ENCODE data around the gene PGAP6. TPM values are rescaled to one million over a fixed set of nuclear protein-coding genes. Genes with fewer than 3 reads are reported as not detected.

The PGAP6 gene
- total RNA-seq, 4 donors from 2014 or later: 31.6 to 83.3 (median 62.2) TPM

DNA sequence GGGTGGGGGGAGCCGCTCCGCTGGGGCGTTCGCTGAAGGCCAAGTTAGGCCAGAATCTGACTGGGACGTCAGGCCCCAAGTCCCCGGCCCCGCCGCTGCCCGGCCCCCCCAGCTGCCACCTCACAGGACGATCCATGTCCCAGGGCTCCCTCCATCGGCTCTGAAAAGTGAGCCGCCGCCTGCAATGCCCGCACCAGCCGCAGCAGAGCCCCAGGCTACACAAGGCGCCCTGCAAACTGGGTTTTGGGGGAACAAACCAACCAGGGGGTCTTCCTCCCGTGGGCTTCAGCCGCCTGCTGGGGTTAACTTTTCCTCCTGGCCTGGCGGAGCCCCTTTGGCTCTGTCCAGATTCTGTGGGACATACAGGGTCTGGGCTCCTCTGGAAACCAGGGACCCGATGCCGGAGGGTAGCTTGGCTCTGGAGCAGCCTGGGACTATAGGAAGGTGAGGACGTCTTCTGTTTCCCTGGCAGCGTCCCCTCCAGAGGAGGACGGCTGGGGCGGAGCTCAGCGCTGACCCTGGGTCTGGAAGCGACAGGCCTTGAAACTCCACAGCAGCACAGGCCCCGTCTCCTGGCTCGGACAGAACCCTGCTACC, 16.1 kb upstream of the PGAP6 start:
- TF ChIP-seq, protein P1, sequence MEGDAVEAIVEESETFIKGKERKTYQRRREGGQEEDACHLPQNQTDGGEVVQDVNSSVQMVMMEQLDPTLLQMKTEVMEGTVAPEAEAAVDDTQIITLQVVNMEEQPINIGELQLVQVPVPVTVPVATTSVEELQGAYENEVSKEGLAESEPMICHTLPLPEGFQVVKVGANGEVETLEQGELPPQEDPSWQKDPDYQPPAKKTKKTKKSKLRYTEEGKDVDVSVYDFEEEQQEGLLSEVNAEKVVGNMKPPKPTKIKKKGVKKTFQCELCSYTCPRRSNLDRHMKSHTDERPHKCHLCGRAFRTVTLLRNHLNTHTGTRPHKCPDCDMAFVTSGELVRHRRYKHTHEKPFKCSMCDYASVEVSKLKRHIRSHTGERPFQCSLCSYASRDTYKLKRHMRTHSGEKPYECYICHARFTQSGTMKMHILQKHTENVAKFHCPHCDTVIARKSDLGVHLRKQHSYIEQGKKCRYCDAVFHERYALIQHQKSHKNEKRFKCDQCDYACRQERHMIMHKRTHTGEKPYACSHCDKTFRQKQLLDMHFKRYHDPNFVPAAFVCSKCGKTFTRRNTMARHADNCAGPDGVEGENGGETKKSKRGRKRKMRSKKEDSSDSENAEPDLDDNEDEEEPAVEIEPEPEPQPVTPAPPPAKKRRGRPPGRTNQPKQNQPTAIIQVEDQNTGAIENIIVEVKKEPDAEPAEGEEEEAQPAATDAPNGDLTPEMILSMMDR (IDR thresholded peaks at IDR 0.05): peak; percentile 13 to 56 (median 44)
- no peak for TF ChIP-seq POLR2A (IDR thresholded peaks at IDR 0.05)
- no peaks in the 10 kb centered on the region for H3K9me3 ChIP-seq
- H3K27ac ChIP-seq: peak overlapping the region; percentile 25 to 61 (median 49)
- no peaks in the 10 kb centered on the region for H3K27me3 ChIP-seq
- H3K4me3 ChIP-seq (replicated peaks in 1 of 3): peak overlapping the region in 1 of 3 donors; percentile 51
- DNase-seq: peak; percentile 85 to 88
- WGBS, 2 donors: 41 to 54% methylated on average over 10 to 14 of the region's 29 CpGs
- intact Hi-C loops (cut with DNase I): no loop called here
- no peaks in the 10 kb centered on the region for H3K36me3 ChIP-seq
- H3K4me1 ChIP-seq: peaks cover 5% of the 10 kb centered on the region in 2 donors

DNA sequence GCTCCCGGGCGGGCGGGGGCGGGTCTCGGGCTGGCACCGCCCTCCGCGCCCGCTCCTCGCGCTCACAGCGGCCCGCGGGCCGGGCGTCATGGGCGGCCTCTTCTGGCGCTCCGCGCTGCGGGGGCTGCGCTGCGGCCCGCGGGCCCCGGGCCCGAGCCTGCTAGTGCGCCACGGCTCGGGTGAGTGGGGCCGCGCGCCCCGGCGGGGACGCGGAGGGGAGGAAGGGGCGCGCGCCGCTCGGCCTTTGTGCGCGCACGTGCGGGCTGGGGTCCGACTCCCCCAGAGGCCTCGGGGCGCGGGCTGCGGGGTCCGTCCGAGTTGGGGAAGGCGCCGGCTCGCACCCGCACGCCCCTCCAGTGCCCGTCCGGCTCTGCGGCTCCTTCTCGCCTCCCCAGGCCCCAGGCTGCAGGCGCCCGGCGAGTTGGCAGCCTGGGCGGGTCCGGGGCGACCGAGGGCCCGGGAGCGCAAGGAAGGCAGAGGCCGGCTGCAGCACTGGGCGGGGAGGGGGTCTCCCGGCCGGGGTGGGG, 15.4 kb upstream of the PGAP6 start, which contains the start of gene NME4:
Gene NME4 (plus strand): TSS at position 65 of the 527 bp plus-strand sequence. CDS start 24 bp downstream, at position 89.
- H3K9me3 ChIP-seq: no peaks in the 10 kb centered on the region
- 2% methylated on average over 7 of the region's 75 CpGs; no CpG with 5 or more reads in 1 of the 2 donors for WGBS, 2 donors
- peak within 1 kb of the TSS; percentile 47 to 74 (median 61) for H3K27ac ChIP-seq
- H3K36me3 ChIP-seq: no peaks in the 10 kb centered on the region
- DNase-seq: peak; percentile 27 to 33
- TF ChIP-seq, protein P1 (IDR thresholded peaks at IDR 0.05): no peak
- peak in 1 of 2 donors; percentile 32 for TF ChIP-seq POLR2A (IDR thresholded peaks at IDR 0.05)
- intact Hi-C loops (cut with DNase I): no loop called here
- peaks cover 1 to 5% of the 10 kb centered on the region in 2 donors for H3K4me1 ChIP-seq
- H3K4me3 ChIP-seq (replicated peaks in 1 of 3): peak within 1 kb of the TSS in 1 of 3 donors; percentile 51
- H3K27me3 ChIP-seq: no peaks in the 10 kb centered on the region

DNA sequence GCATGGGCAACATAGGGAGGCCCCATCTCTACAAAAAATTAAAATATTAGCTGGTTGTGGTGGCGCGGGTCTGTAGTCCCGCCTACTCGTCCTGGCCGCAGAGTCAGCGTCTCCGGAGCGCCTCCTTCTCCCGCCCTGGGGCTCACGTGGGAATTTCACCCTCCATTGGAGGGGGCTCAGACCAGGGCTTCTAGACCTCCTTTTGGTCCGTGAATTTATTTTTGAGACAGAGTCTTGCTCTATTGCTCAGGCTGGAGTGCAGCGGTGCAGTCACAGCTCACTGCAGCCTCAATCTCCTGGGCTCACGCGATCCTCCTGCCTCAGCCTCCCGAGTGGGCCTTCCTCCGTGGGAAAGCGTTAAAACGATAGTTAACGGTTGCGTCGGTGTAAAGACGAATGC, 14.8 kb upstream of the PGAP6 start:
- intact Hi-C loops (cut with DNase I): no loop called here

DNA sequence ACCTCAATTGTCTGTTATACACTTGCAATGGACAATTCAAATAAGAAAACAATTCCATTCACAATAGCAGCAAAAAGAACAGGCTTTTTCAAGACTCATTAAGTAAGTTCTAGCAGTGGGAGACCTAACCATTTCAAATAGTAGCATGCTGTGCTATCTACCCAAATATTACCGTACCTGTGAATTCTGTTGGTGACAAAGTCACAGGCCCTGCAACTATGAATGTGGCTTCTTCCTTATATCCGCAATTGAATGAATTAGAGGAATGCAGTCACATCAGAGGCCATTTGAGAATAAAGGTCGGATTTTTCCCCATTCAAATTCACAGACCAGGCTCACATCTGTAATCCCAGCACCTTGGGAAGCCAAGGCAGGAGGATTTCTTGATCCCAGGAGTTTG, 14.4 kb upstream of the PGAP6 start:
- intact Hi-C loops (cut with DNase I): no loop called here
- DNase-seq: no peak
- Histone ChIP-seq H3K27ac (peak overlapping the region; percentile 9 to 34 (median 15)), H3K9me3 (no peaks in the 10 kb centered on the region), H3K27me3 (no peaks in the 10 kb centered on the region), H3K36me3 (no peaks in the 10 kb centered on the region), H3K4me1 (peaks cover 0 to 5% of the 10 kb centered on the region in 2 donors), H3K4me3 (replicated peaks in 1 of 3) (no peak overlapping the region)
- 33 to 42% methylated on average over 3 of the region's 3 CpGs for WGBS, 2 donors
- no peak for TF ChIP-seq POLR2A (IDR thresholded peaks at IDR 0.05)
- TF ChIP-seq, protein P1 (IDR thresholded peaks at IDR 0.05): no peak

More for the DNA sequence above, 14.8 kb upstream of the PGAP6 start:
- H3K27ac ChIP-seq: peak overlapping the region; percentile 9 to 34 (median 15)
- H3K9me3 ChIP-seq: no peaks in the 10 kb centered on the region
- TF ChIP-seq, protein P1 (IDR thresholded peaks at IDR 0.05): no peak
- no peak for TF ChIP-seq POLR2A (IDR thresholded peaks at IDR 0.05)
- no peaks in the 10 kb centered on the region for H3K27me3 ChIP-seq
- peak overlapping the region in 1 of 3 donors; percentile 51 for H3K4me3 ChIP-seq (replicated peaks in 1 of 3)
- H3K4me1 ChIP-seq: peaks cover 0 to 5% of the 10 kb centered on the region in 2 donors
- no peaks in the 10 kb centered on the region for H3K36me3 ChIP-seq
- DNase-seq: peak; percentile 50 to 53
- WGBS, 2 donors: 4 to 5% methylated on average over 18 to 22 of the region's 22 CpGs

DNA sequence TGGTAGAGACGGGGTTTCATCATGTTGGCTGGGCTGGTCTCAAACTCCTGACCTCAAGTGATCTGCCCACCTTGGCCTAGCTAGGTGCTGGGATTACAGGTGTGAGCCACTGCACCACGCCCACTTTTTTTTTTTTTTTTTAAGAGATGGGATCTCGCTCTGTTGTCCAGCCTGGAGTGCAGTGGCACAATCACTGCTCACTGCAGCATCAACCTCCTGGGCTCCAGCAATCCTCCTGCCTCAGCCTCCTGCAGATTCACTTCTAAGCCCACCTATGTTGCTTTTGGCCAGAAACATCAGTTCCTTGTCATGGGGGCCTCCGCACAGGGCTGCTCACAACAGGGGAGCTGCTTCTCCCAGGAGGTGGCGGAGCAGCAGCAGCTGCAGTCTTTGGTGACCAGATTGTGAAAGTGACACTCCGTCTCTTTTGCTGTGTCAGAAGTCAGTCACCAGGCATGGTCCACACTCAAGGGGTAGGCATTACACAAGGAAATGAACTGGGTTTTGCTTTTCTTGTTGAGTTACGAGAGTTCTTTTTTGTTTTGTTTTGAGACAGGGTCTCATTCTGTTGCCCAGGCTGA, 10.8 kb upstream of the PGAP6 start:
- DNase-seq: no peak
- intact Hi-C loops (cut with DNase I): no loop called here
- H3K9me3 ChIP-seq: no peaks in the 10 kb centered on the region

More for the DNA sequence above, 10.8 kb upstream of the PGAP6 start:
- no peak for TF ChIP-seq POLR2A (IDR thresholded peaks at IDR 0.05)
- TF ChIP-seq, protein P1 (IDR thresholded peaks at IDR 0.05): no peak
- Histone ChIP-seq H3K27ac (no peak overlapping the region), H3K36me3 (no peaks in the 10 kb centered on the region), H3K27me3 (no peaks in the 10 kb centered on the region), H3K4me3 (replicated peaks in 1 of 3) (no peak overlapping the region), H3K4me1 (peaks cover 0 to 3% of the 10 kb centered on the region in 2 donors)
- 87 to 92% methylated on average over 7 of the region's 7 CpGs for WGBS, 2 donors
